Stimulated activated naive CD8-positive, alpha-beta T cell treated with anti-CD3 and anti-CD28 coated beads, Interleukin-15, amount 100 ng/mL, for 72 hours (primary cell): ENCODE data around the gene MBNL2.
A peak's percentile ranks its signal among the peaks of the same experiment; 100 is the strongest.

Source experiments
- ATAC-seq: fragments of 150-1000 bp; cut with Tn5 transposase; 2 replicates; pipeline ENCODE4 v1.10.0; 2021; ENCODE audit warnings: mild to moderate bottlenecking, moderate library complexity
- DNase-seq, 2 donors: peaks; one replicate each; pipeline ENCODE4 v3.0.0; 2021 to 2022
- H3K27ac Mint-ChIP-seq, 2 donors: one replicate each; pipeline ENCODE4 v1.8.0; 2022; ENCODE audit warnings: mild to moderate bottlenecking in 2 of 2, mixed read lengths in 2 of 2, moderate library complexity in 2 of 2
- H3K27me3 Mint-ChIP-seq: one replicate; pipeline ENCODE4 v1.8.0; 2022; ENCODE audit warnings: mixed read lengths
- H3K4me1 Mint-ChIP-seq: one replicate; pipeline ENCODE4 v1.8.0; 2022; ENCODE audit warnings: mild to moderate bottlenecking, mixed read lengths
- H3K4me3 Mint-ChIP-seq, 2 donors: one replicate each; pipeline ENCODE4 v1.8.0; 2022; ENCODE audit warnings: mild to moderate bottlenecking in 2 of 2, mixed read lengths in 2 of 2, moderate library complexity in 1 of 2
- H3K9me3 Mint-ChIP-seq, 2 donors: one replicate each; pipeline ENCODE4 v1.8.0; 2022; ENCODE audit warnings: mixed read lengths in 2 of 2

Gene MBNL2

DNA sequence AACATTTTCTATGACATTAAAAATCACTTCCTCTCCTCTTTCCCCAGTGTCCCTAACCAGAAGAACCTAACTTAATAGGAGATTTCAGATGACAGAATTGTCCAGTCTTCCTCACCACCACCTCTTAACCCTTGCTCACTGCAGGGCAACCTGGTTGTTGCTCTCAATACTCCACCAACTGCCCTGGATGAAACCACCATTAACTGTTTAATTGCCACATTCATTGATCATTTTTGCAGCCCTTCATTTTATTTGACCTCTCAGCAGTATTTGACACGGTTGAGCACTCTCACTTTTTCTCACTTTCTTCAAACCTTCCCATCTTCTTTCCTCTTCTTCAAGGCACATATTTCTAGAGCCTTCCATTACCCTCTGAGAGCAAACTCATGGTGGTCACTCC is 84.0 kb downstream of the MBNL2 start:
- no peaks in the 10 kb centered on the region for H3K4me1 Mint-ChIP-seq

DNA sequence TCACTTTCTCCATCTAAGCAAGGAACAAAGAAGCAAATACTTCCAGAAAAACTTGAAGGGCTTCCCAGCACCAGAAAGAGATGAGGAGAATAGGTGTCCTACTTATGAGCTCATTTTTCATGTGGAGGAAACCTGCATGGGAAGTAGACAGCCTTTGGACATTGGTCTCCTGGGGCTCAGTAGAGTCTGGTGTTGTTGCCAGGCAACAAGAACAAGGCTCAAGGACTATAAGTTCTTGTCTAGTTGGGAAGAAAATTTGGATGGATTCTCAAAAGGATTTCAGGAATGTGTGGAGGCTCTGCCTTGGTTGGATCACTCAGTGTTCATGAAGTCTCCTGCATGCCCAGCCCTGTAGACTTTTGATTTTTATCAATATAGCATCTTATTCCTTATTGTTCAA is 84.5 kb downstream of the MBNL2 start:
- ATAC-seq (no peak), DNase-seq (no peak)
- Mint-ChIP-seq H3K4me3 (no peak overlapping the region), H3K27me3 (no peaks in the 10 kb centered on the region), H3K9me3 (peaks cover 0 to 9% of the 10 kb centered on the region in 2 donors), H3K4me1 (peaks cover under 1% of the 10 kb centered on the region), H3K27ac (no peak overlapping the region)

More for the DNA sequence above, 84.0 kb downstream of the MBNL2 start:
- ATAC-seq (no peak), DNase-seq (no peak)
- H3K4me3 Mint-ChIP-seq: no peak overlapping the region
- peak overlapping the region in 1 of 2 donors; percentile 6 for H3K27ac Mint-ChIP-seq
- H3K9me3 Mint-ChIP-seq: peaks cover 0 to 9% of the 10 kb centered on the region in 2 donors
- no peaks in the 10 kb centered on the region for H3K27me3 Mint-ChIP-seq

DNA sequence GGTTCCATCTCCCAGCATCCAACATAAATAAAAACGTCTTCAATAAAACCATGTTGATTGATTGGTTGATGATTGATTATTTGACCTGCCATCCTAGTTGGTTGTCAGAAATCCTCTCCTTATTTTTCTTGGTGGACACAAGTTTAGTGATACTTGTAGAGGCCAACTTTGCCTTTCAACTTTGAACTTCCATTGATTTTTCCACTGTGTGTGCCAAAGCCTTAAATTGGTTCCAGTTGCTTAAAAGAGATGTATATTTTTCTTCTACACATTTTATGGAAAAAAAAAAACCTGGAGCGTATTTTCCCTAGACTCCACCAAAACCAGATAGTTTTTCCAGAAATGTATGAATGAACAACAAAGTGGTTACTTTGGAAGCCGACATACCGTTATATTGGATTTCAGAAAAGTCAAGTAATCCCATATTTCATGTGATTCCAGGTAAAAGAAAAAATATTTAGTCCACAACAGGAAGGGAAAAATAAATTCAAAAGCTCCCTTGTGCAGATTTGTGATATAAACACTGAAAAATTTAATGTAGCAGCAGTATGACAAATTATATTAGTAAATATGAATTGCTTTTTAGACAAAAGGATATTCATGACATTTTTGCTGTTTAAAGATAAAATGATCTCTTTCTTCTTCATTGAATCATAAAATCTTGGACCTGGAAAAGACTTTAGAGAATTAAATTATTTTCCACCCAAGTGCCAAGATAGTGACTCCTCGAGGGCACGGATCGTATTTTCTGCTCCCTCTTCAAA is 85.2 kb downstream of the MBNL2 start:
- Mint-ChIP-seq H3K27ac (no peak overlapping the region), H3K9me3 (peaks cover 0 to 9% of the 10 kb centered on the region in 2 donors), H3K4me1 (peaks cover 4% of the 10 kb centered on the region), H3K27me3 (no peaks in the 10 kb centered on the region), H3K4me3 (no peak overlapping the region)
- DNase-seq: no peak
- ATAC-seq: no peak

DNA sequence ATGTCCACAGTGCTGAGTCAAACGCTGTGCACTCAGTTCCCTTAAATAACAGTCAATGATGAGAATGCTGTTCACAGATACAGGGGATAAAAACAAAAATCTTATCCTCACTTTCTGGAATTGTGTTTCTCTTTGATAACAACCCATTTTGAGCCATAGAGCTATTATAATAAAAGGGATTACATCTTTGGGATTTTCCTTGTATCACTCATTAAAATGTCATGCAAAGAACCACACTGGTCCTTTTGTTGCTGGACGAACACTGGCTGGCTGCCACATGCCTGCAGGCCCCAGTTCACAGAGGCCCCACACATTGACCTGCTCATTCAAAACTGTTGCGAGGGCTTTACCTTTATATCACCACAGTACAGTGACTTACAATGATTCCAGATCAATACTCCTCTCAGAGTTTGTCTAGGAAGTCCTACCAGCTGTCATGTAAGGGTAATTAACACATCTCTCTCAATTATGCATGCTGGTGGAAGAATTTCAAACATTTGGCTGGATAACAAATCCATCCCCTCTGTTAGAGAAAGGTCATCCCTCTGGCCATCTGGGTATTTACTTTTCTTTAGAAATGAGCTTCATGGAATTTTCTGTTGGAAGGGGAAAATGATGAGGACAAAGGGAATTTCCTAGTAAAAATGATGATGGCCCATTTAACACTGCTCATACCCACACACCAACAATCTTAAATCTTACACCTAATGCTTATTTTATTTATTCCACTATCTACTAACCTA is 85.9 kb downstream of the MBNL2 start:
- H3K27ac Mint-ChIP-seq: no peak overlapping the region
- no peak overlapping the region for H3K4me3 Mint-ChIP-seq
- DNase-seq (no peak), ATAC-seq (no peak)
- no peaks in the 10 kb centered on the region for H3K27me3 Mint-ChIP-seq
- peaks cover 4% of the 10 kb centered on the region for H3K4me1 Mint-ChIP-seq
- H3K9me3 Mint-ChIP-seq: peaks cover 0 to 9% of the 10 kb centered on the region in 2 donors

DNA sequence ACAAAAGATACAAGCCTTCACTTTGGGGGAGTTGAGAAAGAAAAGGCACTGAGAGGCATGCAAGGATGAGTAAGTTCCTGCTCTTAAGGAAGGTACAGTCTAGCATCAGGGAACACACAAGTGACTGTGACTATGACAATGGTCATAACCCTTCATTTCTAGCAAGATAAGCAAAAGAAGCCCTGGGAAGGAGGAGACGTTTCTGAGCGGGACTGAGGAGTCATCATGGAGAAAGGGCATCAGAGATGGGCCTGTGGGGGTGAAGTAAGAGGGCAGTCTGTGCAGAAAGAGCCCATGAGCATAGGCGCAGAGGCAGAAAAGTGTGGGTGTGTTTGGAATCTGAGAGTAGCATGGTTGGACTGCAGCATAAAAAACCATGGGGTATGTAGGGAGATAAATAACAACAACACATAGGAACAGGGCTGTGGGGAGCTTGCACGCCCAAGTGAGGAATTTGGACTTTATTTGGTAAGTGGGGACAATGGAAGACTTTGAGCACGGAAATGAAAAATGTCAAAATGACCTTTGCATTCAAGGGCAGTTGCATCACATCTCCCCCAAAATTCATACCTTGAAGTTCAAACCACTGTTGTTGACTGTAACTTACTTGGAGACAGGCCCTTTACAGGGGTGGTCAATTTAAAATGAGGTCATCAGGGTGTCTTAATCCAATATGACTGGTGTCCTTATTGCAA is 86.7 kb downstream of the MBNL2 start:
- Mint-ChIP-seq H3K4me3 (no peak overlapping the region), H3K27me3 (no peaks in the 10 kb centered on the region), H3K27ac (no peak overlapping the region), H3K4me1 (peaks cover 6% of the 10 kb centered on the region), H3K9me3 (peaks cover 0 to 9% of the 10 kb centered on the region in 2 donors)
- ATAC-seq: no peak
- DNase-seq: no peak

DNA sequence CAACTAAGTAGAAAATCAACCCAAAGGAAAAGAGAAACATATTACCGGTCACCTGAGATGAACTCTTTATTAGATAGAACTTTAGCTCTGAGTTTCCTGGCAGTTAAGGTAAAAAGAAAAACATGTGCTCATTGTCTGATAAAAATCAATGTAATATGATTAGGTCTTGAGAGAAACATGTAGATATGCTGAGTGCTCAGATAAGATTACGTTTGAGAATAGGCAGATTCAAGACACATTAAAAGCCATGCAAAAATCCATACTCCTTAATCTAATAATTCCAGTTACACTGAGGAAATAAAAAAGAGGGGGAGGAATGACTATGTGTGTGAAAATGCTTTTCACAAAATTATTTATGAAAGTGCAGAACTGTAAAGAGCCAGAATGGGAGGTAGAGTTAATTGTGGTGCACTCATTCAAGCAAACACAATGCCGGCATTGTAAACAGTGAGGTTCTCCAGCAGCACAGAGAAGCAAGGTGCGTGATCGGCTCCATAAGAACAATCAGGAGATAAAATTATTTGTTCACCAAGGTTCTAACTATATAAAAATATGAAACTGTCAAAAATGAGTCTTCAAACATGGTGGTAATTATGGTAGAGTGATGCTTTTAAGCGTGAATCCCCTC is 88.8 kb downstream of the MBNL2 start:
- Mint-ChIP-seq H3K4me1 (peaks cover 11% of the 10 kb centered on the region), H3K9me3 (peaks cover 4 to 9% of the 10 kb centered on the region in 2 donors), H3K27me3 (no peaks in the 10 kb centered on the region), H3K4me3 (no peak overlapping the region), H3K27ac (no peak overlapping the region)
- ATAC-seq: no peak
- no peak for DNase-seq

DNA sequence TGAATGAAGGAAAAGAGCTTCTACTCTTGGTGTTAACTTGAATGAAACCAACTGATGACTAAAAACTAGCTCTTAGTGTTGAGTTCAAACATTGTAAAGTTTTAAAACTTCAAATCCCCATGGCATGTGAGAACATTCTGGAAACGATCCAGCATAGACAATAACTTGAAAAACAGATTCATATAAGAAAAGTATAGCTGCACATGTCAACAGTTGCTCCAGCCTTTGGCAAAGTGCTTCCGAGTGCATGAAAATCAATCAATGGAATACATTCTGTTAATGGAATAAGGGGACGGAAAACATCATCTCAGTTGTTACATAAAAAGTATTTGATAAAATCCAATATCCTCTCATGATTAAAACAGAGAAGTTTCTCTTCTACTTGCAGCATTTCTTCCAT is 89.8 kb downstream of the MBNL2 start:
- Mint-ChIP-seq H3K9me3 (peaks cover 4 to 9% of the 10 kb centered on the region in 2 donors), H3K4me1 (peaks cover 11% of the 10 kb centered on the region), H3K27ac (no peak overlapping the region), H3K4me3 (no peak overlapping the region), H3K27me3 (no peaks in the 10 kb centered on the region)
- DNase-seq (no peak), ATAC-seq (no peak)

DNA sequence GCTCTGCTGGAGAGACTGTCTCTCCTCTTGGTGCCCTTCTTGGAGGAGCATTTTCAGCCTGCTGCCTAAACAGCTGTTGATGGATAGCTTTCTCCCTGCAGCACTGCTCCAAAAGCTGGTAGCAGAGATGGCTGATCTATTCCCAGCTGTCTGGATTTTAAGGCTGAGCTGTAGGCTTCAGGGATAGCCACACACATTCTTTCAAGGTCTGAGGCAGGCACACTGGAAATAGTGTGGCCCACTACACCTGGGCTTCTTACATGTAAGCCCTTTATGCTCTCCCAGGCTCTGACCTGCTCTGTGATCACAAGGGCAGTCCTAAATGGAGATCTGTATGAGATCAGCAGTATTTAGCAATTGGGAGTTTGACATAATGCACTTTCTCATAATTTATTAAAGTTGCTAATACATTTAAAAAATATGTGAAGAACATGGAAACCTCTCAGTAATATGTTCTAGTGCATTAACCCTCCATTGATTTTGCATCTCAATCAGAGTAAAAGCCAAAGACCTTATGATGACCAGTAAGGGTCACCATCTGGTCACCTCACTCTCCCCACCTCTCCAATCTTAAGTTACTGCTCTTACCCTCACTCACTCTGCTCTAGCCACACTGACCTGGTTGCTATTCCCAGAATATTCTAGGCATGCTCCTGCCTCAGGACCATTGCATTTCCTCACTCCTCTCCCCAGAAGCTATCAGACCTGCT is 91.6 kb downstream of the MBNL2 start:
- Mint-ChIP-seq H3K4me1 (peaks cover 11% of the 10 kb centered on the region), H3K27ac (no peak overlapping the region), H3K4me3 (no peak overlapping the region), H3K9me3 (peaks cover 4 to 6% of the 10 kb centered on the region in 2 donors), H3K27me3 (no peaks in the 10 kb centered on the region)
- DNase-seq (no peak), ATAC-seq (no peak)

DNA sequence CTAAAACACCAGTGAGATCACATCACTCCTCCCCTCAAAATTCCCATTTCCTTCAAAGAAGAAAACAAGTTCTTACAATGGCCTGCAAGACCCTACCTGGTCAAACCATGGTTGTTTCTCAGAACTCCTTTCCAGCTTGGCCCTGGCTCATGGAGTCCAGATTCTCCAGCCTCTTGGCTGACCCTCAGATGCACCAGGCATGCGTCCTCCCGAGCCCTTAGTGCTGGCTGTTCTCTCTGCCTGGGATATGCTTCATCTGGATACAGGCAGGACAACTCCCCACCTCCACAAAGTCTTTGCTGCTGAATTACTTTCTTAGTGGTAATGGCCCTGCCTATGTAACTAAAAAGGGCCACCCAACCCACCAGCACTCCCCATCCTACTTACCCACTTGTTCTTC is 94.3 kb downstream of the MBNL2 start:
- H3K4me1 Mint-ChIP-seq: peaks cover 11% of the 10 kb centered on the region
- H3K9me3 Mint-ChIP-seq: peaks cover 0 to 4% of the 10 kb centered on the region in 2 donors
- H3K27ac Mint-ChIP-seq: peak overlapping the region in 1 of 2 donors; percentile 43
- no peaks in the 10 kb centered on the region for H3K27me3 Mint-ChIP-seq
- ATAC-seq (no peak), DNase-seq (no peak)
- no peak overlapping the region for H3K4me3 Mint-ChIP-seq

DNA sequence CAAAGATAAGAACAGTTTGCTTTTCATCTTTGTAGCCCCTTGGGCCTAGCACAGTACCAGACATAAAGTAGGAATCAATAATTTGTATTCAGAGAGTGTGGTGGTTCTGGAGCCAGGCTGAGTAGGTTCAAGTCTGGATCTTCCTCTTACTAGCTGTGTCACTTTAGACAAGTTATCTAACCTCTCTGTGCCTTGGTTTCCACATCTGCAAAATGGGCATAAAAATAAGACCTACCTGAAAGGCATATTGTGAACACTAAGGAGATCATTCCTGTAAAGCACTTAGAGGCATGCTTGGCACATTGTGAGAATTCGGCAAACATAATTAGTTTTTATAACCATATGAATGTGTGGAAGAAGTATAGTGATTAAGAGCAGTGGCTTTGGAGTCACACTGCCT is 95.8 kb downstream of the MBNL2 start:
- peaks cover 6% of the 10 kb centered on the region for H3K4me1 Mint-ChIP-seq
- no peak for DNase-seq
- H3K27me3 Mint-ChIP-seq: no peaks in the 10 kb centered on the region
- no peak overlapping the region for H3K27ac Mint-ChIP-seq
- H3K9me3 Mint-ChIP-seq: peaks cover 0 to 4% of the 10 kb centered on the region in 2 donors
- H3K4me3 Mint-ChIP-seq: no peak overlapping the region
- ATAC-seq: no peak

DNA sequence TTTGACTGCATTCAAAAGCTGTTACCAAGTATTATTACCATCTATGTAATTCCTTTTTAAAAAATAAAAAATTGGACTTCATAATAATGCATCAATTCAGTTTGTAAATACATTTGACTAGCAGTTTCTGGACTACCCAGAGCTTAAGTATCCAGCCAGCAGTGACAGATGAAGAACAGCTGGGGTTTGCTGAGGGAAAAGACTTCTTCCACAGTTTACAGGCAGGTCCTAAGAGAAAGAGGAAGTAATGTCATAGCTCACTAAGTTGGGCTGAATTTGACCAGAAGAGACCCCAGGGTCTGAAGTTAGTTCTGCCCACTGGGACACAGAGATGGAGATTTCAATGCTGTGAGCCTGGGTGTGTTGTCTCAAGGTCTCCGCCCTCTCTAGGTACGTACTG is 96.4 kb downstream of the MBNL2 start:
- Mint-ChIP-seq H3K4me1 (peaks cover 6% of the 10 kb centered on the region), H3K27ac (no peak overlapping the region), H3K27me3 (no peaks in the 10 kb centered on the region), H3K4me3 (no peak overlapping the region), H3K9me3 (peaks cover 0 to 4% of the 10 kb centered on the region in 2 donors)
- ATAC-seq (no peak), DNase-seq (no peak)

DNA sequence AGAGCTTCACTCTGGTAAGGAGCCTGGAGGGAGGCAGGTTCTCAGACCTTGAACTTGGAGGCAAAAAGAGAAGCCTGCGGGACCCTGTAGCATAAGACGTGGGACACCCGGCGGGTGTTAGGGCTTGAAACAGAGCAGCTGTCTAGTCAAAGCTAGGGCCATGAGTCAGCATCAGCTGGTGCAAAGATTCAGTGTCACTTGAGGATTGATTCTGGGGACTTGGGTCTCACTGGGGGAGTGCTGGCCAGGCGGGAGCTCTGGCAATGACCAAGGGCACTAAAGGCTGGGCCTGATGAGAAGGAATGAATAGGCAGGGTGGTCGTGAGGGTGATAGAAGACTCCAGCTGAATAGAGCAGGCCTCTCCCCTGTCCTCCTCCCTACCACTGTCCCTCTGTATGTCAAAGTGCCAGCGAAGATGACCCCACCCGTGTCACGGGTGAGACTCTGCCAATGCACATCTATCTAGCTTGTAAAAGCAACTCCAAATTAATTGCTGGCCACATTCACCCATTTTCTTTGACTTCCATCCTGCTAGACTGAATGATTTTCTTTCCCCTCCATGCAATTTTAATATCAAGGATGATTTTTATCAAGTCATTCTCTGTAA is 97.1 kb downstream of the MBNL2 start:
- Mint-ChIP-seq H3K27me3 (no peaks in the 10 kb centered on the region), H3K4me1 (peaks cover 2% of the 10 kb centered on the region)
- no peak for ATAC-seq

DNA sequence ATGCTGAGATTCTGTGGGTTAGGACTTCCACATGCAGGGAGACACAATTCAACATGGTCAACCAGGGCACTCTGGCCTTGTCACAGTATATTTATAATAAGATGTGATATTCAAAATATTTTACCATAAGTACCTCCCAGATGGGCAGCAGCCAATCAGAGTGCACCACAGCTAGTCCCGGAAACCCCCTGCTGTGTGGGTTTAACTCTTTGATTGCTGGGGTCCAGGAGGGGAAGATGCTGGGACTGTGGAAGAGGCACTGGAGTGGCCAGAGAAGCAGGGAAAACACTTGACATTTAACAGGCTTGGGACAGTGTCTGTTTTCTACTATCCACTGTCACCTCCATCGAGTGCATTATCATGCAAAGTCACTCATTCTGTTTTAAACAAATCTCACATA is 99.0 kb downstream of the MBNL2 start:
- Mint-ChIP-seq H3K9me3 (no peaks in the 10 kb centered on the region), H3K4me3 (no peak overlapping the region), H3K27me3 (no peaks in the 10 kb centered on the region), H3K27ac (peak overlapping the region in 1 of 2 donors; percentile 70), H3K4me1 (no peaks in the 10 kb centered on the region)
- no peak for DNase-seq
- no peak for ATAC-seq

More for the DNA sequence above, 97.1 kb downstream of the MBNL2 start:
- peaks cover 0 to 2% of the 10 kb centered on the region in 2 donors for H3K9me3 Mint-ChIP-seq
- no peak overlapping the region for H3K4me3 Mint-ChIP-seq
- H3K27ac Mint-ChIP-seq: no peak overlapping the region
- no peak for DNase-seq

DNA sequence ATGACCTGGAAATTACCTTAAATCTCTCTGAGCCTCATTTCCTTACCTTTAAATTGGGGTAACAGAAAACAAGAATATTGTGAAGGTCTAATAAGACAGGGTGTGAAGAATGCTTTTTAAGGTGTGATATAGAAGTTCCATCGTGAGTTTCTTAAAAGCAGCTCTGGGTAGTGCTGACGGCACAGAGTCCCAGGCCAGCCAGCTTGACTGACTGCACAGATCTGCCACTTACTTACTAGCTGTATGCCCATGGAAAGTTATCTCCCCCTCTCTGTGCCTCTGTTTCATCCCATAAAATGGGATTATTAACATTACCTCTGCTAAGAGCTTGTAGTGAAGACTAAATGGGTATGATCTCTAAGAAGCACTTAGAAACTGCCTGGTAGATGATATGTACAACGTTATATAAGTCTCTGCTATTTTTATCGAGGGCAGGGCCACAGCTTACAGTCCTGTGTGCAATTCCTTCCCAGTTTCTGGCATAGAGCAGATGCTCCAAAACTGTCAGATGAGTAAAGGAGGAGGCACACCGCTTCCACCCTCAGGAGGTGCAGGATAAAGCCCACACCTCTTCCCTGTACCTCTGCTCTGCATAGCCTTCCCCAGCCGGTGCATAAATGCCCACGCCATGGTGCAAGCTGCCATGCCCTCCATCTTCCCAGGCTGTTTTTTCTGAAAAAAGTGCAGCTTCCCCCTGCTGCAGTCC is 99.6 kb downstream of the MBNL2 start:
- Mint-ChIP-seq H3K9me3 (no peaks in the 10 kb centered on the region), H3K27ac (no peak overlapping the region), H3K4me1 (peaks cover under 1% of the 10 kb centered on the region), H3K4me3 (no peak overlapping the region), H3K27me3 (no peaks in the 10 kb centered on the region)
- ATAC-seq: no peak
- no peak for DNase-seq
